Activated naive CD4-positive, alpha-beta T cell treated with Interleukin-2 at 50 U/mL for 16 hours (primary cell): Measurements from ENCODE around the gene SCYGR3.

Experiments used
- DNase-seq: peaks from one replicate; pipeline ENCODE4 v3.0.0-alpha.2; 2020

Gene SCYGR3

GRCh38 chr2:227614740-227615139, at the start of gene SCYGR3:
Gene SCYGR3 (minus strand): TSS chr2:227614840. CDS start chr2:227614840, 0 bp downstream.
- DNase-seq: no peak

GRCh38 chr2:227661827-227662226, 47.2 kb upstream of the SCYGR3 start:
- DNase-seq: no peak

- no peak for DNase-seq
Measured at GRCh38 chr2:227661025-227661649, 46.5 kb upstream of the SCYGR3 start.

DNA sequence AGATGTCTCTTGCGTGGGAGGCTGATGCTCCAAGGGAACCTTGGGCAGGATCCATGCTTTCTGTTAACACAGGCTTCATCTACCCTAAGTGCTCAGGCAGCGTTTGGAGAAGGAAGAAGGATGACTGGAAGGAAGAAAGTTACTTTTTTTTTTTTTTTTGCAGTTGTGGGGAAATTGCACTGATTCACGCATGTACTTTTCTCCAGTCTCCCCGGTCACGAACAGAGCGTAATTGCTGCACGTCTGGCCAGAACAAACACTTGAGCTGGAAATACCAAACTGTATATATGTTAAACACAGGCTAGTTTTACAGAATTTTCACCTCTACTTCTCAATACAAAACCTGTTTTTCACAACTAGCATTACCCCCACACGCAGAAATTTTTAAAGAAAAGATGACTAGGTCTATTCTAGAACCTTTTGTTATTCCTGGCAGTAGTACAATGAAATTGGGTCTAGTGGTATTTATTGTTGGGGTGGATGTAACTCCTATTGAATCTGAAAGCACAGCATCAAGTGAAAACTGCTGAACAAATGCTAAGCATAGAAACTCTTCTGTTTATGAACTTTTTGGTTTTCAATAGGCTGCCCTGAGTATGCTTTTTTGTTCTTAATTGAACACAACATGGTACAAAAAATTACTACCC, 42.7 kb upstream of the SCYGR3 start:
- no peak for DNase-seq

GRCh38 chr2:227655454-227655853, 40.8 kb upstream of the SCYGR3 start:
- DNase-seq: no peak

DNA sequence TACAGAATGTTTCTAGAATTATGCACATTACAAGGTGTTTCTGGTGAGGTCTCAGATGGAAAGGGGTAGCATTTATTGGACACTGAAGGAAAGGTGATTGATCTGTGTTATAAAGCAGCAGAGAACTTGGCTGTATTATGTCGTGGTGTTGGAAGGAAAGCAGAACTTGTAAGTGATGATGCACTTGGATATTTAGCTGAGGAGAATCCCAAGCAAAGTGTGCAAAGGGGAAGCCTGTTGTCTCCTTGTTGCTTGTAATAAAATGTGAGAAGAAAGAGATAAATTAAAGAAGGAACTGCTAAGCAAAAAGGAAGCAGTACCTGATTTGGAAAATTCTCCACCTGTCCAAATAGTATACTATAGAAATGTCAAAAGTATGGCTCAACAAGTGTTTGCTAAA, 39.8 kb upstream of the SCYGR3 start:
- no peak for DNase-seq

GRCh38 chr2:227653419-227653818, 38.8 kb upstream of the SCYGR3 start:
- no peak for DNase-seq

DNA sequence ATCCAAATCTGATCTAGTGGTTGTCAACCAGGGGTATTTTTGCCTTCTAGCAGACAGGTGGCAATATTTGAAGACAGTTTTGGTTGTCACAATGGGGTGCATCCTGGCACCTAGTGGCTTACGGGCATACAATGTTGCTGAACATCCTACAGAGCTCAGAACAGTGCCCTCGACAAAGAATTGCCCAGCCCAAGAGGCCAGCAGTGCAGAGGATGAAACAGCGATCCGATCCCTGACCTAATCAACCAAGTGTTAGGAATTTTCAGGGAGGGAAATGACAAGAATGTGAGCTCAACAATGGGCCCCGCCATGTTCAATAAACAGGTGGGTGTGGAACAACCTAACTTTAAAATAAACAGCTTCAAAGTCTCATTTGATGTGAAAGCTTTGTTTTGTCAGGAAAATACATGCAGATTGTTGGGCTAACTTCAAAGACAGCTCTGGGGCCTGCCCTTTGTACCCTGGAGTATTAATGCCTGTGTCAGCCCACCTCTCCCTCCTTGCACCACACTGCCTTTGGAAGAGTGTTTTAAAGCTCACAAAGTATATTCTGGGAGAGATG, 29.4 kb upstream of the SCYGR3 start:
- DNase-seq: no peak

DNA sequence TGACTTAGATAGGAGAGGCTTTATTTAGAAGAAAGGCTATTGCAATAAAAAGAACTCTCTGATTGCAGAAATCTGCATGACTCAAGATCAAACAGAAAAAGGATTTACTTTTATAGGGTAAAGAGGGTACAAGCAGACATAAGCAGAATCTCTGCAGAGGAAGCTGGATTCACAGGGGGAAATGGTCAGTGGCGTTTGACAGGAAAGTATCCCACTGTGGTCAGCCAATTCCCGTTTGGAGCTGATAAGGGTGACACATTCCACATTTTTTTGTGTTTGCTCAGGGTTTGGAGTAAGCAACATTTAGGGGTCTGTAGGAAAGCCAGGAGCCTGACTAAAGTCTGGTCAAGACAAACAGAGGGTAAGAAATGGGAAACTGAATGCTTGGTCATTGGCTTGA, 28.0 kb upstream of the SCYGR3 start:
- no peak for DNase-seq

DNA sequence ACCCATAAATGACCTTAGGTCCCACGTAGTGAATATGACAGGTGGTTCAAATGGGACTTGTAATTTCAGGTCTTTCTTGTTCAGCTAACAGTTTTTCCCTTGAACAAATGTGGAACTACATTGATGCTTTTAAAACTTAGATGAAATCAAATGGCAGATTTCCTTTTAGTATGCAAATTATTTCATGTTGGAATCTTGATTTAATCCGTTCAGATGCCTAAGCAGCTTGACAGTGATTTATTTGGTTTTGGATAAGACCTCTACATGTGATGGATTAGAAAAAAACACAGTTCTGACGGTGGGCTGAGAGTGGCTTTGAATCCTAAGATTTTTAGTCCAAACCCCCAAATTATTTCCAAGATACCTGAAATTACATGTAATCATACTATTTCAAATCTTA, 19.6 kb upstream of the SCYGR3 start:
- no peak for DNase-seq

- no peak for DNase-seq
Measured at GRCh38 chr2:227632827-227633226, 18.2 kb upstream of the SCYGR3 start.

DNA sequence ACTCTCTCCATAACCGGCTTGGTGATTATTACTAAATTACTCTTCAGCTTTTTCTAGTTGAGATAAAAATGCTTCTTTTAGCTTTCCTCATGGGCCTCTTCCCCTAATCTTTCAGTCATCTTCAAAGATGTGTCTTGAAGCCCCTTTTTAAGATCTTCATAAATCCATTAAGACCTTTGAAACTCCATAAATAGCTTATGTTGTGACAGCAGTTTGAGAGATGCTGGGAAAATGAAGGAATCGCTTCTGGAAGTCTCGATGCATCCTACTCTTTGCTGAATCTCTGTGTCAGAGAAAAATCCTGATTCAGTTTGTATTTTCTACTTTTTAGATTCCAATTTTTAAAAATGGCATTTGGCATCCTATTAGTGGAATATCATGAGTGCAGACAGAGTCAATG, 15.7 kb upstream of the SCYGR3 start:
- no peak for DNase-seq

DNA sequence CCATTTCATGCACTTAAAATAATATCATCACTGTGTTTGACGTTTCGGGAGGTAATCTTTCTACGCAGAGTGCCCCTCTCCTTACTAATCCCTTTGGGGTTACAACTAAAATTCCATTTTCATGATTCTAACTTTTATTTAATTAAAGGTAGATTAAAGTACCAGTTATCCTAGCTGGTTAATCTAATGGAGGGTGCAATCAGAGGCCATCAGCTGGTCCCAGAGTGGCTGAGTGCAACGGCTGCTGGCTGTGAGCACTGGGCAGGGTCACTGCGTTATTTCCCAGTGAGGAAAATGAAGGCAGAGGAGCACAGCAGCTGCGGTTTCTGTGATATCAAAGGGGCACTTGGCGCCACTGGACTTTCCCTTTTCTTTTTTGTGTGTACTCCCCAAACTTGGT, 14.8 kb upstream of the SCYGR3 start:
- no peak for DNase-seq

DNA sequence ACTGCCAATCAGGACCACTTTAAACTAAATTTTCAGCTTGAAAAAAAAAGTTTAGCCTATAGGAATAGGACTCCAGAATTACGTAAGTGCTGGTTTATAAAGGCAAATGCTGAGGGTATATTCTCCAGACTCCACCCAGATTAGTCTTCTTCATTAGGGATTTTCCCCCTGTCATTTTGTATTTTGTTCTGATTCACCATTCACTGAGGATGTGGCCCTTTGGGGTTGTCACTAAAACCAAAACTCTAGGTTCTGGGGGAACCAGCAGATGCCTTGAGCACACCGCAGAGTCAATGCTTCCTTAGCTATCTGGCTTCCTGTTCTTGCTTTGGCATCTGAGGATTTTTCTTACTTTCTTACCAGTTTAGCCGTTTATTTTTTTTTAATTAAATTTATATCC, 13.1 kb upstream of the SCYGR3 start:
- no peak for DNase-seq

DNA sequence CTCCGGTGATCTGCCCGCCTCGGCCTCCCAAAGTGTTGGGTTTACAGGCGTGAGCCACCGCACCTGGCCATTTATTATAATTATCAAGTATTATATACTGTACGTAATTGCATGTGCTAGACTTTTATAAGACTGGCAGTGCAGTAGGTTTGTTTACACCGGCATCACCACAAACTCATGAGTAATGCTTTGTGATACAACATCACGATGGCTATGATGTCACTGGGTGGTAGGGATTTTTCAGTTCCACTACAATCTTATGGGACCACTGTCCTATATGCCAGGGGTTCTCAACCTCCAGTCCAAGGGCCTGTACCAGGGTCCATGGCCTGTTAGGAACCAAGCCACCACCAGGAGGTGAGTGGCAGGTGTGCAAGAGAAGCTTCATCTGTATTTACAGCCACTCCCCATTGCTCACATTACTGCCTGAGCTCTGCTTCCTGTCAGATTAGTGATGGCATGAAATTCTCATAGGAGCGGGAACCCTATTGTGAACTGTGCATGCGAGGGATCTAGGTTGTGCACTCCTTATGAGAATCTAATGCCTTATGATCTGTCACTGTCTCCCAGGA, 12.0 kb upstream of the SCYGR3 start:
- no peak for DNase-seq

GRCh38 chr2:227625420-227625819, 10.8 kb upstream of the SCYGR3 start:
- no peak for DNase-seq

GRCh38 chr2:227623226-227623625, 8.6 kb upstream of the SCYGR3 start:
- DNase-seq: no peak

GRCh38 chr2:227617316-227618230, 2.9 kb upstream of the SCYGR3 start, which contains the start of gene SCYGR4:
Gene SCYGR4 (plus strand): TSS chr2:227617498. CDS start chr2:227617498, 0 bp downstream.
- no peak for DNase-seq

DNA sequence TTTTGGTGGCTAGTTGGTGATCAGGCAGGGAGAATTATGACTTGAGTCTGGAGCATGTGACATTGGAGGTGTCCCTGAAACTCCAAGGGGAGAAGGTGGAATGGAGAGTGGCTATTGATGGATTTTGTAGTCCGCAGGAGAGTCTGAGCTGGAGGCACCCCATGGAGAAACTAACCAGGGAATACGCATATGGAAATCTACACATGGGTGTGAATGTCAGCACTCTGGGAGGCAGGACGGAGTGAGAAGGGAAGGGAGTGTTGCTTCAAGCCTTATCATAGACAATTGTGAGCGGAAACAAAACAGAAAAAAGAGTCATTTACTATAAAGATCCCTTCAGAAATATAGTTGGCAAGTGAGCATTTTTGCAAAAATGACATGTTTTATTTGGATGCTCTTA, 2.0 kb upstream of the SCYGR3 start:
- no peak for DNase-seq

- DNase-seq: no peak
Measured at GRCh38 chr2:227615906-227616305, 1.3 kb upstream of the SCYGR3 start.

GRCh38 chr2:227615181-227615580, 541 bp upstream of the SCYGR3 start:
- DNase-seq: no peak

- no peak for DNase-seq
Measured at GRCh38 chr2:227614246-227614645, 394 bp downstream of the SCYGR3 start.

DNA sequence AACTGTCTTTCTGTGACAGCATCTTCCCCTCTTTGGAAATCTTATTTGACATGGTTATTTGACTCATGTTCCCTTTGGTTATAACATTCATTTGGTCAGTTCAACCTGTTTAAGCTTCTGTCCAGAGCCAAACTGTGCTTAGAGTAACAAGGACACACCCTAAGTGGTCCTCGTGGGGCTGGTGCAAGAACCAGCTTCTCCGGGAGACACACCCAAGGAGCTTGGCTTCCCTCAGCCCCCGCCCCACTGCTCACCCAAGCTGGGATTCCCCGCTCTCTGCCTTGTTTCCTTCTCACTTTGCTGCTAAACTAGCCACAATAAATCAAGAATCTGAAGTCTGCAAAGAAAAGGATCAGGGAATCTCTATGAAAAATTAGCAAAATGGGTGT, 1.4 kb downstream of the SCYGR3 start:
- no peak for DNase-seq
